Nephron (organoid): Measurements from ENCODE around the gene ADCY1.
"Not testable (repeated sequence)": the region's sequence is repeated elsewhere in the genome, so short reads cannot be mapped to it uniquely, and the experiment has no call there.

Experiments used
- H3K27ac Mint-ChIP-seq, 3 experiments: 2 replicates each; pipeline ENCODE4 v1.8.0; 2020; ENCODE audit warnings: mixed read lengths in 3 of 3, mild to moderate bottlenecking in 2 of 3, moderate library complexity in 1 of 3
- H3K27me3 Mint-ChIP-seq: 2 replicates; pipeline ENCODE4 v1.8.0; 2021; ENCODE audit warnings: low read depth, mild to moderate bottlenecking, moderate library complexity, mixed read lengths
- H3K36me3 Mint-ChIP-seq: 2 replicates; pipeline ENCODE4 v1.8.0; 2020; ENCODE audit warnings: low read depth, mixed read lengths
- H3K4me1 Mint-ChIP-seq: 2 replicates; pipeline ENCODE4 v1.8.0; 2020; ENCODE audit warnings: mixed read lengths
- H3K4me3 Mint-ChIP-seq, 3 experiments: 2 replicates each; pipeline ENCODE4 v1.8.0; 2020; ENCODE audit warnings: mild to moderate bottlenecking in 3 of 3, mixed read lengths in 3 of 3, moderate library complexity in 2 of 3
- H3K9me3 Mint-ChIP-seq: 2 replicates; pipeline ENCODE4 v1.8.0; 2020; ENCODE audit warnings: mixed read lengths
- CTCF ChIP-seq, 3 experiments: fragments of 200-600 bp; sonication (generic); IDR thresholded peaks; one replicate each; pipeline ENCODE4 v1.5.0; 2021; ENCODE audit warnings: antibody characterized with exemption in 3 of 3; ENCODE audit not compliant: unreplicated experiment in 3 of 3

The ADCY1 gene

GRCh38 chr7:45720989-45721388 lies 146.8 kb downstream of the ADCY1 start:
- TF ChIP-seq CTCF (IDR thresholded peaks at IDR 0.05; ENCODE audit: unreplicated experiment in 3 of 3), result no peak
- Mint-ChIP-seq H3K27ac (no peak overlapping the region), H3K27me3 (no peaks in the 10 kb centered on the region), H3K9me3 (no peaks in the 10 kb centered on the region), H3K4me3 (no peak overlapping the region), H3K4me1 (no peaks in the 10 kb centered on the region), H3K36me3 (peaks cover 27% of the 10 kb centered on the region)

- Mint-ChIP-seq H3K9me3 (no peaks in the 10 kb centered on the region), H3K36me3 (peaks cover 35% of the 10 kb centered on the region), H3K27ac (no peak overlapping the region), H3K4me1 (no peaks in the 10 kb centered on the region), H3K4me3 (no peak overlapping the region), H3K27me3 (no peaks in the 10 kb centered on the region)
- no peak for TF ChIP-seq CTCF (IDR thresholded peaks at IDR 0.05; ENCODE audit: unreplicated experiment in 3 of 3)
These were observed 147.8 kb downstream of the ADCY1 start for GRCh38 chr7:45721686-45722598.

- not testable (repeated sequence) for H3K27me3 Mint-ChIP-seq, H3K9me3 Mint-ChIP-seq, H3K4me1 Mint-ChIP-seq, H3K4me3 Mint-ChIP-seq, H3K27ac Mint-ChIP-seq
- H3K36me3 Mint-ChIP-seq, result peaks cover 48% of the 10 kb centered on the region
These were observed 151.1 kb downstream of the ADCY1 start for GRCh38 chr7:45725231-45725630.

GRCh38 chr7:45726883-45727282 lies 152.7 kb downstream of the ADCY1 start:
- no peak for TF ChIP-seq CTCF (IDR thresholded peaks at IDR 0.05; ENCODE audit: unreplicated experiment in 3 of 3)
- Mint-ChIP-seq H3K9me3 (peaks cover 4% of the 10 kb centered on the region), H3K27me3 (no peaks in the 10 kb centered on the region), H3K27ac (no peak overlapping the region), H3K4me3 (no peak overlapping the region), H3K4me1 (no peaks in the 10 kb centered on the region), H3K36me3 (peaks cover 48% of the 10 kb centered on the region)

GRCh38 chr7:45731692-45732443 lies 157.7 kb downstream of the ADCY1 start:
- not testable (repeated sequence) for H3K4me3 Mint-ChIP-seq, H3K4me1 Mint-ChIP-seq, H3K27ac Mint-ChIP-seq, H3K27me3 Mint-ChIP-seq, H3K9me3 Mint-ChIP-seq
- peaks cover 26% of the 10 kb centered on the region for H3K36me3 Mint-ChIP-seq

- not testable (repeated sequence) for H3K4me1 Mint-ChIP-seq, H3K27me3 Mint-ChIP-seq, H3K27ac Mint-ChIP-seq, H3K4me3 Mint-ChIP-seq, H3K9me3 Mint-ChIP-seq
- peaks cover 57% of the 10 kb centered on the region for H3K36me3 Mint-ChIP-seq
These were observed 164.8 kb downstream of the ADCY1 start for GRCh38 chr7:45738920-45739319.

- not testable (repeated sequence) for H3K9me3 Mint-ChIP-seq, H3K27ac Mint-ChIP-seq, H3K27me3 Mint-ChIP-seq, H3K4me1 Mint-ChIP-seq, H3K4me3 Mint-ChIP-seq
- peaks cover 65% of the 10 kb centered on the region for H3K36me3 Mint-ChIP-seq
These were observed 166.4 kb downstream of the ADCY1 start for GRCh38 chr7:45740573-45740972.

GRCh38 chr7:45748976-45749375 lies 174.8 kb downstream of the ADCY1 start:
- TF ChIP-seq CTCF (IDR thresholded peaks at IDR 0.05; ENCODE audit: unreplicated experiment in 3 of 3), result peak in 1 of 3 experiments; percentile 20
- H3K27ac Mint-ChIP-seq, H3K27me3 Mint-ChIP-seq, H3K9me3 Mint-ChIP-seq, H3K4me3 Mint-ChIP-seq, H3K4me1 Mint-ChIP-seq: not testable (repeated sequence)
- H3K36me3 Mint-ChIP-seq, result peaks cover 35% of the 10 kb centered on the region

- not testable (repeated sequence) for H3K4me3 Mint-ChIP-seq, H3K9me3 Mint-ChIP-seq, H3K27me3 Mint-ChIP-seq, H3K4me1 Mint-ChIP-seq, H3K27ac Mint-ChIP-seq
- peaks cover 32% of the 10 kb centered on the region for H3K36me3 Mint-ChIP-seq
These were observed 177.2 kb downstream of the ADCY1 start for GRCh38 chr7:45751352-45751751.

GRCh38 chr7:45756333-45756732 lies 182.2 kb downstream of the ADCY1 start:
- not testable (repeated sequence) for H3K27me3 Mint-ChIP-seq, H3K9me3 Mint-ChIP-seq, H3K27ac Mint-ChIP-seq, H3K4me1 Mint-ChIP-seq, H3K4me3 Mint-ChIP-seq
- peaks cover 32% of the 10 kb centered on the region for H3K36me3 Mint-ChIP-seq
